Effector CD8-positive, alpha-beta T cell (primary cell): ENCODE data around the gene TTC21B.

Experiments used
- DNase-seq: peaks from one replicate; lab custom pipeline; 2025; lab: John Stamatoyannopoulos, UW

Gene TTC21B

DNA sequence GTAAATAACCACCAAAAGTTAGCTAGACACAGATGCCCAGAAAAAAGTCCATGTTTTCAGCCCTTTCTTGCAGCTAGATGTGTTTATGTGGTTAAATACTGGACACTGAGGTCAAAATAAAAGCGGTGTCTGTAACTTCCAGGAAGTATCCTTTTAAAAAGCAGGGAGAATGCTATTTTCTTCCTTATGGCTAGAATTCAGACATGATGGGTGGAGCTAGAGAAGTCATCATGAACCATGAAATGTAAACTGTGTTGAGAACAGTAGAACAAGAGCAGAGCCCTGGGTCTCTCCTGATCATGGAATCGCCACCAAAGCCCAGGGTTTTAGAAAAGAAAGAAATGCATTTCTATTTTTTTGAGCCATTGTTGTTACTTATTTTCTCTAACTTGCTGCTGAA is 118.2 kb downstream of the TTC21B start:
- no peak for DNase-seq

DNA sequence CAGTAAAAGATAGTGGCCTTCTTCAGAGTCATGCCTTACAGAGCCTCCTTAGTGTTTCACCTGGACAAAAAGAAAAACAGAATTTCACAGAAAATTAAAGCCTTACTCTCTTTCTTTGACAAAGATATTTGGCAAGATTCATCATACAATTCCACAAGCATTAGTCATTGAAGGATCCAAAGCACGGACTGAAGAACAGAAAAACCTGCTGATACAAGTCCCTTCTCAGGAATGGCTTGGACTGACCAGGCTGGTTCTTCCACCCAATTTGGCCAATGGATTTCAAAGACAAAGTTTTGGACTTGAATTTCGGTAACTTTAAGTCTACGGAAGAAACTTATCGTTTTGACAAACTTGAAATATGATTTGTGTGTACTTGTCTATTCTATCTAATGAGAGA is 120.4 kb downstream of the TTC21B start:
- no peak for DNase-seq

DNA sequence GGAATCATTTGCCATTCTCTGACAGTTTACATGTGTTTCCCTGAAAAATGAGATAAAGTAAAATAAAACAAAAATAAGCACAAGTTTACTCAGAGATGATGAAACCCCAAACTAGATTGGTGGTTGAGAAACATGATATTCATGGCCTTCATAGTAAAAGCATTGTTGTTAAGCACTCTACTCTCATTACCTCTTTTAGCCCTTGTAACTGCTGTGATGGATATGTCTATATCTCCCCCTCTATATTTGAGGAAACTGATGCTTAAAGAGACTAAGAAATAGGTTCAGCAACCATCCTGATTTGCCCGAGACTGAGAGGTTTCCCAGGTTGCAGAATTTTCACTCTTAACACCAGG is 125.7 kb downstream of the TTC21B start:
- no peak for DNase-seq

DNA sequence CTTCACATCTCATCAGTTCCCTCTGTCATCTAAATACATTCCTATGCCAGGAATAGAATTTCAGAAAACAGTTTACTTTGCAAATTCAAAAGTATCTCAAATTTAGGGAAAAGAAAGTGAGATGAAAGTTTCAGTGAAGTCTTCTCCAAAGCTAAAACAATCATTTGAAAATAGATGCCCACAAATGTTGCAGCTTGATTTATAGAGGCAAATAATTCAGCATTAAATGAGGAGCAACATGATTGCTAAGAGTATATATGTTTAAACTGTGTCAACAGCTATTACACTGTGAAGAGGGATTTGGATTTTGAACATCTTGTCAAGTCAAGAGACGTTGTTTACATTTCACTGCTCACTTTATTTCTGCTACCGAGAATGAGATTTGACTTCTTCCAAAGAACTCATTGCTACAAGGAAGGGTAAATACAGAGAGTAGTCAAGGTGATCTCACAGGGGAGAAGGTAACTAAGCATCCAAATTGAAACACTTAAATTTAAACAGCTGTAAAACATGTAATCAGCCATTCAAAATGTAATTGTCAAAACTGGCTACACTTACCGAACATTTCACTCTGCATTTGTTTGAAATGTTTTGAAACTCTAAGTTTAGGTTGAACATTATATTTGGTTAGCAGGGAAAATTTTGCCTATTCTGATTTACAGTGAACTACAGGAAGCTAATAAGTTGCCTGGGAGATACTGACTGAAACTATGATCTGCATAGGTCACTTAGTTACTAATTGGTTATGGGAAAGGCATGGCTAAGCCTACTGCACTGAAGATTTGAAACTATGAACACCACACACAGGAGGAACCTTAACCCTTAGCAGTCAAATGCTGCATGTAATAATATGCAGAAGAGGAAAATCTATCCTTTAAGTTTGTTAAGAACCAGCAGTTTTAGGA is 126.3 kb downstream of the TTC21B start:
- DNase-seq = no peak

DNA sequence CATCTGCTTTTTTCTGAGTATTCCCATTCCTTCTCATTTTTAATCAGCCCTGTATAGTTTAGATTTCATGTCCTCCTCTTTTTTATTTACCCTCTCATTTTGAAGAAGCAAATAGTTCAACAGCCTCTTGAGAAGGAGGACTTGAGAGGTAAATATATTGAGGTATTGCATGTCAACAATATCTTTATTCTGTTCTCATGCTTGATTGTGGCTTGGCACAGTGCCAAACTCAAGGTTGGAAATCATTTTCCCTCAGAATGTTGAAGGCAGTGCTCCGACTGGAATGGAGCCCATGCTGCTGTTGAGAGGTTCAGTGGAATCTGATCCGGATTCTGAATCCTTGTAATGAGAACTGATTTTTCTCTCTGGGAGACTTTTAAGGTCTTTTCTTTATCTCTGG is 128.5 kb downstream of the TTC21B start:
- DNase-seq = no peak
